Cardiac septum (tissue), 1 donor: ENCODE measurements around the gene LY6G6D. TPM values are rescaled to one million over a fixed set of nuclear protein-coding genes. Genes with fewer than 3 reads are reported as not detected.
A peak's percentile ranks its signal among the peaks of the same experiment; 100 is the strongest.

Experiments used
- DNase-seq: peaks from one replicate; pipeline ENCODE4 v3.0.0-alpha.2; 2020; ENCODE audit warnings: low spot score
- intact Hi-C: fragments of 100-400 bp; cut with DNase I; formaldehyde crosslinking; loops from one replicate; pipeline ENCODE4 v1.14.0; 2022
- long read RNA-seq: library from polyadenylated mRNA; unstranded; transcript quantifications from one replicate; pipeline ENCODE4 v2.0.0, GENCODE V29; 2021
- total RNA-seq: library from RNA; stranded (reverse); fragmentation: NEBNext Ultra II Directional; extraction: Animal tissue kit (Norgen Biotek cat#: 25700); gene quantifications from one replicate; pipeline ENCODE4 v1.2.1, GENCODE V29; 2021
- donor health status: DM: no; HTN: no; CAD: no.

LY6G6D gene
- not detected for total RNA-seq
- long read RNA-seq, result 0 reads

- DNase-seq, result no peak
- intact Hi-C loops, result no loop called here
Observed at GRCh38 chr6:31715022-31715958, at the start of gene LY6G6D. Gene LY6G6D, plus strand, starts transcription at chr6:31715348. Its CDS starts 8 bp downstream, at chr6:31715356.

DNA sequence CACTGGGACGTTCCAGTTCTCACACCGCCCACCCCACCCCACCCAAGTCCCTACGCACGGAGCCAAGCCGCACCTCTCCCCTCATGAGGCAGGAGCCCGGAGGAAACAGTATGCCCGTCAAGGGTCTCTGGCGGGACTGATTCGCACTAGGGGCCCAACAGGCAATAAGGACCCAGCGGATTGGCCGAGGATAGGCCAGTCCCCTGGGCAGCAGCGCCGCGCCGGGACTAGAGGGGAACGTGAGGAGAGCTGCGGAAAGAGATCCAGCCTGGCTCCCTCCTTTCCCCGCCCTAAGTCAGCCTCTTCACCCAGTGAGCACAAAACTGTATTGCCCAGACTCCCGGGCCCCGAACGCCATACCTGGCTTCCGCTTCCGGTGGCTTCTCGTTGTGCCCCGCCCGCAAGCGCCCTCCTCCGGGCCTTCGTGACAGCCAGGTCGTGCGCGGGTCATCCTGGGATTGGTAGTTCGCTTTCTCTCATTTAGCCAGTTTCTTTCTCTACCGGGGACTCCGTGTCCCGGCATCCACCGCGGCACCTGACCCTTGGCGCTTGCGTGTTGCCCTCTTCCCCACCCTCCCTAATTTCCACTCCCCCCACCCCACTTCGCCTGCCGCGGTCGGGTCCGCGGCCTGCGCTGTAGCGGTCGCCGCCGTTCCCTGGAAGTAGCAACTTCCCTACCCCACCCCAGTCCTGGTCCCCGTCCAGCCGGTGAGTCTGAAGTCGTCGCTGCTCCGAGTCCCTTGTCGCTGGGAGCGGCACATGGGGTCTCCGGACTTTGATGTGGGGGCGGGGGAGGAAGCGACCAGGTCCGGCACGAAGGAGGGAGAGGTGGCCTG lies 49.4 kb upstream of the LY6G6D start, which contains the start of gene CSNK2B:
CSNK2B (plus strand) TSS at position 580 of the 836 bp plus-strand sequence. CDS start 752 bp downstream, outside the sequence.
- DNase-seq, result peak; percentile 100
- intact Hi-C loops, result loop anchor here (1.0 to 2.0 kb wide), 2 partner anchors 13 to 45 kb away; partner anchors contain the start of genes BAG6 and PRRC2A

- intact Hi-C loops, result no loop called here
- DNase-seq, result no peak
Observed at GRCh38 chr6:31666337-31666965, 48.7 kb upstream of the LY6G6D start.

DNA sequence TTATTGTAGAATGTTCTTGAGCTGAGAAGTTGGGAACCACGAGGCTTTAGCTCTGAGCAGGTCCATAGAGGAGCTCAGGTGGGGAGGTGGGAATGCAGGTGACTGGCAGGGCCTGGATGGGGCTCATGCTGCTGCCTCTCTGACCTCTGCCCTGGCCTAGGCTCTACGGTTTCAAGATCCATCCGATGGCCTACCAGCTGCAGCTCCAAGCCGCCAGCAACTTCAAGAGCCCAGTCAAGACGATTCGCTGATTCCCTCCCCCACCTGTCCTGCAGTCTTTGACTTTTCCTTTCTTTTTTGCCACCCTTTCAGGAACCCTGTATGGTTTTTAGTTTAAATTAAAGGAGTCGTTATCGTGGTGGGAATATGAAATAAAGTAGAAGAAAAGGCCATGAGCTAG lies 45.5 kb upstream of the LY6G6D start, which contains the start of gene LY6G5B:
LY6G5B (plus strand) TSS at position 301 of the 400 bp plus-strand sequence. CDS start 975 bp downstream, outside the sequence.
- DNase-seq, result no peak
- intact Hi-C loops, result no loop called here

DNA sequence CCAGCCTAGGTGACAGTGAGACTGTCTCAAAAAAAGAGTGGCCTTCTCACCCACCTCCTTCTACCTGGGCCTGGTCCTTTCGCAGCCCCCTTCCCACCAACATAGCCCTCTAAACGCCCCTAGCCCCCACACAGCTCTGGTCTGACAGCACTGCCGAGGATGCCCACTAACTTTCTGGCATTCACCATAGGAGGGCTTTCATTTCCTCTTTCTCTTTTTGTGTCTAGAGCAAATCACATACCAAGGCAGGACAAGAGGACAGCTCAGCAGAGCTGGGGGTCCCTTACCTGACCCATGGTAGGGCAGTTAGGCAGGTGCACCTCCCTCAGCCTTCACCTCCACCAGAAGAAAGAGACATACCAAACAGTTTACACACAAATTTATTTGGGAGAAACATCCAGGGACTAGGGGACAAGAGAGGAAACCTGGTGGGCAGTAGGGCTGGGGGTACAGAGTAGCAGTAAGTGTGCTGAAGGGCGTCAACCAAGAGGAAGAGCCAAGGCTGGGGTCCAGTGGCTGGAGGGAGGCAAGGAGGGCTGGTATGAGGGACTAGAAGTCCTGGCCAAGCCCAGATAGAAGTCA lies 38.7 kb upstream of the LY6G6D start:
- intact Hi-C loops, result no loop called here
- no peak for DNase-seq

DNA sequence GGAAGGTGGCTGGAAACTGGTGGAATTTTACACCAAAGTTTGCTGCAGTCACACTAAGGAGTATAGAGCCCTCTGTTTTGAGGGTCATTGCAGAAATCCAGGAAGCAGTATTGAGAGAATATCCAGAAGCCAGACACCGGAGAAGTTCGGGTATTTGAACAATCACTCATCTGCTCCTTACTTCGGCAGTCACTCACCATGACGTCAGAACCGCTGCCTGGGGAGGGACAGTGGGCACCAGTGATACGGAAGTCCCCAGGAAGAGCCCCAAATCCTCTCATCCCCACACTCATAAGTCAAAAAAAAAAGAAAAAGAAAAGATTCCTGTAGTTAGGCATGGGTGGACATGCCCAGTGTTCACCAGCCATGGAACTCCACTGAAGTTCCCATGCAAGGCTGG lies 38.2 kb upstream of the LY6G6D start:
- intact Hi-C loops, result no loop called here

DNA sequence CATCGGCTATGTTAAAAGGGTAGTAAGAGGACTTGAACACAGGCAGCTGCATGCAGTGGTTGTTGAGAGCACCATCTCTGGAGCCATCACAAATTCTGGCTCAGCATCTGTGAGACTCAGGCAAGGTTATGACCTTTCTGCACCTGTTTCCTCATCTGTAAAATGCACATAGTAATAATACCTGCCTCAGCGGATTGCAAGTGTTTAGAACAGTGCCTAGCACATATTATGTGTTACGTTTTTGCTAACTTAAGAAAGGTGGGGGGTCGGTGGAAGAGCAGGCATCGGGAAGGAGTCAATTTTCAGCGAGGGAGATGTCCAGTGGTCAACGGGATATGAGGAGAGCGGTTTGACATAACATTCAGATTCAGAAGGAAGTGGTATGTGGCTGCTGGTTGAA lies 37.2 kb upstream of the LY6G6D start:
- DNase-seq, result no peak
- intact Hi-C loops, result no loop called here

More for the DNA sequence above, 38.2 kb upstream of the LY6G6D start:
- DNase-seq, result no peak

GRCh38 chr6:31680226-31681134 lies 34.7 kb upstream of the LY6G6D start, which contains the start of gene LY6G5C:
Gene LY6G5C, minus strand, starts transcription at chr6:31681067. Its CDS starts 694 bp downstream, at chr6:31680373.
- peak; percentile 93 for DNase-seq
- intact Hi-C loops, result loop anchor here (2.0 to 10.0 kb wide), 5 partner anchors 86 to 272 kb away; partner anchors contain the start of genes EHMT2 and NEU1

- intact Hi-C loops, result loop anchor here (2.0 to 10.0 kb wide), 5 partner anchors 86 to 271 kb away; partner anchors contain the start of genes EHMT2 and NEU1
Observed at GRCh38 chr6:31681135-31681671, 33.9 kb upstream of the LY6G6D start.

GRCh38 chr6:31683591-31683990 lies 31.6 kb upstream of the LY6G6D start:
- no peak for DNase-seq
- intact Hi-C loops, result loop anchor here (5.0 to 10.0 kb wide), 3 partner anchors 181 to 269 kb away; partner anchors contain the start of genes EHMT2 and NEU1

More at GRCh38 chr6:31681135-31681671, 33.9 kb upstream of the LY6G6D start:
- DNase-seq, result no peak

DNA sequence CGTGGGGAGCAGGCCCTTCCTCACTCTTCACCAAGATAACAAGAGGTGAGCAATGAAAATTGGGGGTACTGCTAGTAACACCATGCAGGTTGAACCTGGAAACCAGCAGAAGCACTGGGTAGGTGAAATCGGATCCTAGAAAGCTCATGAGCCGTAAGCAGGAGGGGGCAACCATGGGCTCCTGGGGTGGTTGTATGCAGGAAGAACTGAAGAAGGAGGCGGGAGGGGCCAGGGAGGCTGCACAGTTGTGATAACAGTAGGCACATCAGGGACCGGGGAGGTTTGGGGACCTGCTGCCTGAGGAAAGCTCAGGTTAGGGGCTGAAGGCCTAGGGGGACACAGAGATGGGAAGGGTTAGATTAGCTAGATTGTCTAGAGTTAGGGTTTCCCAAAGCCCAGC lies 28.7 kb upstream of the LY6G6D start:
- DNase-seq, result no peak
- intact Hi-C loops, result loop anchor here (10.0 kb wide), 1 partner anchor 178 kb away; the partner anchor contains the start of gene NEU1

DNA sequence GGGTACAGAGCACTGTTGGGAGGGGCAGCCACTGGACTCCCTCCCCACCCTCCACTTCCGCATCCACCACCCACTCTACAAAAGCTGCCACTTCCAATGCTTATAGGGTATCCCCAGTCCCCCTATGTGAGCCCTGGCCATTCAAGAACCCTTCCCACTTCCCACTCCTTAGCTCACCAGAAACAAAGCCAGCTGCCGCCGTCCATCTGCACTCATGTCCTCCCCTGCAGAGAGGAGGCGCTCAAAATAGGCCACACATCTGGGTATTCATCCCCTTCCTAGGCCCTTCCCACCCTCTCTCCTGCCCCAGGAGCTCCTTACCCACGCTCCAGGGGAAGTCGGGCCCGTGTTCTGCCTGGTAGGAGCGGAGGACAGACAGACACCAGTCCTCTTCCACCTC lies 27.8 kb upstream of the LY6G6D start:
- intact Hi-C loops, result loop anchor here (10.0 kb wide), 1 partner anchor 177 kb away; the partner anchor contains the start of gene NEU1
- no peak for DNase-seq

- intact Hi-C loops, result loop anchor here (10.0 kb wide), 1 partner anchor 177 kb away; the partner anchor contains the start of gene NEU1
- DNase-seq, result no peak
Observed at GRCh38 chr6:31687860-31688693, 27.1 kb upstream of the LY6G6D start.

- intact Hi-C loops, result loop anchor here (10.0 kb wide), 1 partner anchor 175 kb away; the partner anchor contains the start of gene NEU1
- no peak for DNase-seq
Observed at GRCh38 chr6:31689249-31690110, 25.7 kb upstream of the LY6G6D start.
